Lower leg skin (tissue), 3 donors: ENCODE results near the gene LMTK2.

Source experiments
- POLR2A ChIP-seq, 2 donors: fragments of 450-650 bp; IDR thresholded peaks; one replicate each; pipeline ENCODE4 v1.6.1; 2016 to 2017; ENCODE audit warnings: antibody characterized with exemption in 2 of 2, mild to moderate bottlenecking in 1 of 2, moderate library complexity in 1 of 2
- TF ChIP-seq, protein P1 (sequence below), 3 donors: fragments of 450-650 bp; IDR thresholded peaks; one replicate each; pipeline ENCODE4 v1.5.1; 2016; ENCODE audit warnings: antibody characterized with exemption in 3 of 3, mild to moderate bottlenecking in 3 of 3, moderate library complexity in 2 of 3

DNA sequence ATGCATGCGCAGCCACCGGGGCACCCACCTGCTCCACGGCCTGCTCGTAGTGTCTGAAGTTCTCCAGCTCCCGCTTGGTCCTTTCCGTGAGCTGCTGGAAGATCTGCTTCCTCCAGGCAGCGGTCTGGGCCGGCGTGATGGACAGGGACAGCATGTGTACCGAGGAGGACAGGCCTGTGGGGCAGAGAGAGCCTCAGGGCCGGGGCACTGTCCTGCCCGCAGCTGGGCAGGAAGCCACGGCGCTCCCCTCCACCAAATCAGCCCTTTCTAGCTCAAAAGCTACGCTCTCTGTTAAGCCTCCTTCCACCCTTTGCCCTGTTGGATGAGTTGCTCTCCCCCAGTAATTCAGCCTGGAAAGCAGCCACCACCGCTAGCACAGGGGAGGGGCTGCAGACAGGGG, 126.1 kb downstream of the LMTK2 start:
- TF ChIP-seq, protein P1, sequence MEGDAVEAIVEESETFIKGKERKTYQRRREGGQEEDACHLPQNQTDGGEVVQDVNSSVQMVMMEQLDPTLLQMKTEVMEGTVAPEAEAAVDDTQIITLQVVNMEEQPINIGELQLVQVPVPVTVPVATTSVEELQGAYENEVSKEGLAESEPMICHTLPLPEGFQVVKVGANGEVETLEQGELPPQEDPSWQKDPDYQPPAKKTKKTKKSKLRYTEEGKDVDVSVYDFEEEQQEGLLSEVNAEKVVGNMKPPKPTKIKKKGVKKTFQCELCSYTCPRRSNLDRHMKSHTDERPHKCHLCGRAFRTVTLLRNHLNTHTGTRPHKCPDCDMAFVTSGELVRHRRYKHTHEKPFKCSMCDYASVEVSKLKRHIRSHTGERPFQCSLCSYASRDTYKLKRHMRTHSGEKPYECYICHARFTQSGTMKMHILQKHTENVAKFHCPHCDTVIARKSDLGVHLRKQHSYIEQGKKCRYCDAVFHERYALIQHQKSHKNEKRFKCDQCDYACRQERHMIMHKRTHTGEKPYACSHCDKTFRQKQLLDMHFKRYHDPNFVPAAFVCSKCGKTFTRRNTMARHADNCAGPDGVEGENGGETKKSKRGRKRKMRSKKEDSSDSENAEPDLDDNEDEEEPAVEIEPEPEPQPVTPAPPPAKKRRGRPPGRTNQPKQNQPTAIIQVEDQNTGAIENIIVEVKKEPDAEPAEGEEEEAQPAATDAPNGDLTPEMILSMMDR (IDR thresholded peaks at IDR 0.05), result no peak
- TF ChIP-seq POLR2A (IDR thresholded peaks at IDR 0.05), result no peak
